CD4-positive, alpha-beta T cell (primary cell): ENCODE measurements around the gene WDR3. TPM values are rescaled to one million over a fixed set of nuclear protein-coding genes. Genes with fewer than 3 reads are reported as not detected.
A peak's percentile ranks its signal among the peaks of the same experiment; 100 is the strongest.

Source experiments
- ATAC-seq: fragments of 200-7000 bp; cut with Tn5 transposase; one replicate; pipeline ENCODE4 v1.10.0; 2022; ENCODE audit warnings: mild to moderate bottlenecking; ENCODE audit not compliant: poor library complexity
- CTCF ChIA-PET: fragments of 350-600 bp; sonication (Branson Sonifier 250); formaldehyde crosslinking; loops from one replicate; lab custom pipeline; 2021; ENCODE audit warnings: antibody characterized with exemption, inconsistent platforms; lab: Charles Lee
- POLR2A ChIA-PET: fragments of 350-600 bp; sonication (Branson Sonifier 250); formaldehyde crosslinking; loops from one replicate; lab custom pipeline; 2021; ENCODE audit warnings: antibody characterized with exemption, inconsistent platforms; lab: Charles Lee
- DNase-seq, 14 experiments: peaks; one replicate each; pipeline ENCODE4 v3.0.0-alpha.2; 2013 to 2020; ENCODE audit warnings: mixed read lengths in 2 of 14
- H3K27ac ChIP-seq, 2 donors: one replicate each; pipeline versions ENCODE4 v1.5.1 to v1.7.0; 2013; ENCODE audit warnings: low read length in 2 of 2, low read depth in 1 of 2, mild to moderate bottlenecking in 1 of 2
- H3K27me3 ChIP-seq, 2 experiments: 1 replicate in 1 of 2; 2 replicates in 1 of 2; pipeline versions ENCODE4 v1.6.1 to v1.7.0; 2013; ENCODE audit warnings: low read length in 2 of 2, control low read depth in 1 of 2, mild to moderate bottlenecking in 1 of 2, moderate library complexity in 1 of 2; ENCODE audit not compliant: insufficient read depth in 2 of 2, control insufficient read depth in 1 of 2
- H3K36me3 ChIP-seq: one replicate; pipeline ENCODE4 v1.6.1; 2013; ENCODE audit warnings: low read length, control low read depth; ENCODE audit not compliant: insufficient read depth
- H3K4me1 ChIP-seq: one replicate; pipeline ENCODE4 v1.6.1; 2013; ENCODE audit warnings: low read length, control low read depth; ENCODE audit not compliant: insufficient read depth
- H3K4me3 ChIP-seq: one replicate; pipeline ENCODE4 v1.5.1; 2013; ENCODE audit warnings: mild to moderate bottlenecking, low read length, moderate library complexity
- H3K9me3 ChIP-seq, 2 experiments: 1 replicate in 1 of 2; 2 replicates in 1 of 2; pipeline versions ENCODE4 v1.6.1 to v1.7.0; 2013; ENCODE audit warnings: low read length in 2 of 2, mild to moderate bottlenecking in 2 of 2, control low read depth in 1 of 2, moderate library complexity in 1 of 2; ENCODE audit not compliant: control insufficient read depth in 1 of 2, insufficient read depth in 1 of 2
- H3K27ac Mint-ChIP-seq: one replicate; pipeline ENCODE4 v1.8.0; 2020; ENCODE audit warnings: mixed read lengths
- H3K27me3 Mint-ChIP-seq: one replicate; pipeline ENCODE4 v1.8.0; 2021; ENCODE audit warnings: mixed read lengths
- H3K36me3 Mint-ChIP-seq: one replicate; pipeline ENCODE4 v1.8.0; 2021; ENCODE audit warnings: low read depth, mixed read lengths
- H3K4me1 Mint-ChIP-seq: one replicate; pipeline ENCODE4 v1.8.0; 2021; ENCODE audit warnings: low read depth, mixed read lengths
- H3K4me3 Mint-ChIP-seq: one replicate; pipeline ENCODE4 v1.8.0; 2020; ENCODE audit warnings: mild to moderate bottlenecking, mixed read lengths
- H3K9me3 Mint-ChIP-seq: one replicate; pipeline ENCODE4 v1.8.0; 2020; ENCODE audit warnings: mixed read lengths
- intact Hi-C, 2 experiments: fragments of 100-400 bp; cut with DNase I in 1 of 2; cut with micrococcal nuclease in 1 of 2; formaldehyde crosslinking; loops; one replicate each; pipeline versions ENCODE4 v1.15.1 to v1.9.0; 2023 to 2025; cut with DNase I, micrococcal nuclease
- total RNA-seq, 174 experiments: library from RNA in 2 of 174; stranded (reverse) in 2 of 174; gene quantifications; one replicate each; pipeline ENCODE4 v1.2.3 and lab custom pipeline; 2021 to 2026
- TF ChIP-seq, protein P1 (sequence below): fragments of 200-600 bp; IDR thresholded peaks from one replicate; pipeline ENCODE4 v1.8.0; 2022; ENCODE audit warnings: antibody characterized with exemption, mild to moderate bottlenecking

The WDR3 gene
- total RNA-seq, 2 experiments from 2014 or later: 5.8 to 7.5 TPM

DNA sequence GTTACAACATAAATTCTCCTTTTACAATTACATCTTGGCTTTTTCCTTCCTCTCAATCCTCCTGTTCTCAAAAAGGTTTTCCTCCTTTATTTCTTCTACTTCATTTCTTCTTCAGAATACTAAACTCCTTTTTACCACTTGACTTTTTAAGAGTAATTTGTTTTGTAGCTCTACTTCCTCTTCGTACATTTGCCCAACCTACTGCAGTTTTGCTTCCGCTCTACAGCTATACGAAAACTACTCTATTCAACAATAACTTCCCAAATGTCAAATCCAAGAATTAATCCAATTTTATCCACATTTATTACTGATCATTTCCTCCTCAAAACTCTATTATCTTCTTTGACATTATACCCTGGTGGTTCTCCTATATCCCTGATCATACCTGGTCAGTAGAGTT is 3.6 kb upstream of the WDR3 start:
- no peak overlapping the region for H3K4me3 ChIP-seq
- TF ChIP-seq, protein P1, sequence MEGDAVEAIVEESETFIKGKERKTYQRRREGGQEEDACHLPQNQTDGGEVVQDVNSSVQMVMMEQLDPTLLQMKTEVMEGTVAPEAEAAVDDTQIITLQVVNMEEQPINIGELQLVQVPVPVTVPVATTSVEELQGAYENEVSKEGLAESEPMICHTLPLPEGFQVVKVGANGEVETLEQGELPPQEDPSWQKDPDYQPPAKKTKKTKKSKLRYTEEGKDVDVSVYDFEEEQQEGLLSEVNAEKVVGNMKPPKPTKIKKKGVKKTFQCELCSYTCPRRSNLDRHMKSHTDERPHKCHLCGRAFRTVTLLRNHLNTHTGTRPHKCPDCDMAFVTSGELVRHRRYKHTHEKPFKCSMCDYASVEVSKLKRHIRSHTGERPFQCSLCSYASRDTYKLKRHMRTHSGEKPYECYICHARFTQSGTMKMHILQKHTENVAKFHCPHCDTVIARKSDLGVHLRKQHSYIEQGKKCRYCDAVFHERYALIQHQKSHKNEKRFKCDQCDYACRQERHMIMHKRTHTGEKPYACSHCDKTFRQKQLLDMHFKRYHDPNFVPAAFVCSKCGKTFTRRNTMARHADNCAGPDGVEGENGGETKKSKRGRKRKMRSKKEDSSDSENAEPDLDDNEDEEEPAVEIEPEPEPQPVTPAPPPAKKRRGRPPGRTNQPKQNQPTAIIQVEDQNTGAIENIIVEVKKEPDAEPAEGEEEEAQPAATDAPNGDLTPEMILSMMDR: no peak
- H3K4me3 Mint-ChIP-seq: no peak overlapping the region
- H3K36me3 ChIP-seq: no peaks in the 10 kb centered on the region
- H3K4me1 Mint-ChIP-seq: peaks cover 50% of the 10 kb centered on the region
- no peak overlapping the region for H3K27ac ChIP-seq
- H3K27ac Mint-ChIP-seq: no peak overlapping the region
- DNase-seq: no peak
- intact Hi-C loops: loop anchor here in 1 of 2 experiments (5.0 kb wide), 1 partner anchor 1211 kb away; no protein-coding TSS in a partner anchor
- ChIA-PET CTCF (interaction anchor here (2.2 kb wide), 1 partner anchor 30 kb away, joined by 5 read pairs; no protein-coding TSS in a partner anchor), POLR2A (no interaction called here)
- H3K9me3 ChIP-seq: no peaks in the 10 kb centered on the region
- no peak for ATAC-seq
- H3K27me3 ChIP-seq: no peaks in the 10 kb centered on the region
- peaks cover 23% of the 10 kb centered on the region for H3K36me3 Mint-ChIP-seq
- no peaks in the 10 kb centered on the region for H3K27me3 Mint-ChIP-seq
- peaks cover 20% of the 10 kb centered on the region for H3K4me1 ChIP-seq
- H3K9me3 Mint-ChIP-seq: no peaks in the 10 kb centered on the region

DNA sequence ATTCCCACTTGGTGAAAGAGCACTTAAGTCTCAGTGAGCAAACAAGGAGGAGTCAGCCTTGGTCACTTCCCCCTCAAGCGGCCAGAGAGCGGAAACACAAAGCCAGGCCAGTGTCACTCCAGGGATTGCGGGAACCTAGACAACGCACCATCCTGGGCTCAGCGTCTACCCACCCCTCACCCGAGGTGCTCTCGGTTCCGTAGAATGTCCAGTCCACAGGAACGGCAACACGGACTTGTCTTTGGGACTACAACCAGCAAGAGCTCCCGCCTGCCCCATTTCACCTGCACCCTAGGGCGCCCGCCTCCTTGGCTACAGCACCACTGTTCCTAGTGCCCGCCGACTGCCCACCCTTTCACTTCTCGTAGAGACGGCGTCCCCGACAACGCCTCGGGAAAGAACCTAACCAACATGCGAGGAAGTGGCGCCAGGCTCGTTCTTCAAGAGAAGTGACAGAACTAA is 627 bp upstream of the WDR3 start:
- no peaks in the 10 kb centered on the region for H3K27me3 Mint-ChIP-seq
- Histone ChIP-seq H3K4me1 (peaks cover 21% of the 10 kb centered on the region), H3K36me3 (peaks cover 9% of the 10 kb centered on the region), H3K9me3 (no peaks in the 10 kb centered on the region), H3K4me3 (peak overlapping the region; percentile 89), H3K27me3 (no peaks in the 10 kb centered on the region), H3K27ac (peak overlapping the region; percentile 56 to 90)
- DNase-seq: peak in 9 of 14 experiments; percentile 5 to 80 (median 32)
- peaks cover 75% of the 10 kb centered on the region for H3K4me1 Mint-ChIP-seq
- ATAC-seq: peak; percentile 21
- TF ChIP-seq, protein P1: no peak
- ChIA-PET CTCF (no interaction called here), POLR2A (interaction anchor here (1.0 to 2.1 kb wide), 2 partner anchors 33 to 869 kb away, joined by 6 to 9 read pairs; partner anchors contain the start of gene TTF2)
- H3K9me3 Mint-ChIP-seq: no peaks in the 10 kb centered on the region
- intact Hi-C loops: loop anchor here in 1 of 2 experiments (2.0 to 5.0 kb wide), 2 partner anchors 324 to 1208 kb away; no protein-coding TSS in a partner anchor
- H3K4me3 Mint-ChIP-seq: peak overlapping the region; percentile 96
- peak overlapping the region; percentile 92 for H3K27ac Mint-ChIP-seq
- peaks cover 40% of the 10 kb centered on the region for H3K36me3 Mint-ChIP-seq

DNA sequence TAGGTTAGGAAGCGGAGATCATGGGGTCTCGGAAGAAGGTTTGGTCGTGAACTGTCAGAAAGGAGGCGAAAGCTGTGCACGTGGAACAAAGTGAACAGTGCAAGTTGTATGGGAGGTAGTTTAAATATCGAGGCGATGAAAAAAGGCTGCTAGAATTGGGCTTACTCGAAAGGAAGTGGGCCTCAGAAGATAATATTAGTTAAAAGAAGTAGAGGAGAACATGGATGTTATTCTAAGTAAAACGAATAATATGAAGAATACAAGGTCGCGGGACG is 571 bp downstream of the WDR3 start:
- ChIA-PET CTCF (no interaction called here), POLR2A (interaction anchor here (0.7 to 1.2 kb wide), 4 partner anchors 10 to 561 kb away, joined by 3 read pairs; no protein-coding TSS in a partner anchor)
- Mint-ChIP-seq H3K4me3 (peak overlapping the region; percentile 96), H3K9me3 (no peaks in the 10 kb centered on the region), H3K27ac (peak overlapping the region; percentile 92), H3K27me3 (no peaks in the 10 kb centered on the region), H3K4me1 (peaks cover 80% of the 10 kb centered on the region), H3K36me3 (peaks cover 50% of the 10 kb centered on the region)
- Histone ChIP-seq H3K36me3 (peaks cover 20% of the 10 kb centered on the region), H3K4me1 (peaks cover 21% of the 10 kb centered on the region), H3K27ac (peak overlapping the region; percentile 83 to 90), H3K9me3 (no peaks in the 10 kb centered on the region), H3K27me3 (no peaks in the 10 kb centered on the region), H3K4me3 (peak overlapping the region; percentile 89)
- peak; percentile 10 for ATAC-seq
- TF ChIP-seq, protein P1: no peak
- DNase-seq: peak in 1 of 14 experiments; percentile 14
- intact Hi-C loops: loop anchor here in 1 of 2 experiments (5.0 kb wide), 1 partner anchor 563 kb away; the partner anchor contains the start of gene MAN1A2
